Stimulated activated CD4-positive, alpha-beta T cell treated with anti-CD3 and anti-CD28 coated beads, Interleukin-2, amount 100 ng/mL, for 4 hours (primary cell): ENCODE measurements around the gene PCDHA2.
"Not testable (repeated sequence)": the region's sequence is repeated elsewhere in the genome, so short reads cannot be mapped to it uniquely, and the experiment has no call there.

ENCODE experiments used
- DNase-seq: peaks from one replicate; pipeline ENCODE4 v3.0.0-alpha.2; 2020; ENCODE audit warnings: low read depth

PCDHA2 gene

GRCh38 chr5:140794595-140795258, at the start of gene PCDHA2:
Gene PCDHA2, plus strand, starts transcription at chr5:140794852.
- DNase-seq: no peak

GRCh38 chr5:140753561-140753960, 41.1 kb upstream of the PCDHA2 start:
- DNase-seq: no peak

GRCh38 chr5:140764177-140764973, 30.3 kb upstream of the PCDHA2 start:
- DNase-seq: no peak

GRCh38 chr5:140767444-140767843, 27.2 kb upstream of the PCDHA2 start:
- DNase-seq: no peak

- no peak for DNase-seq
Measured at GRCh38 chr5:140780512-140780911, 14.1 kb upstream of the PCDHA2 start.

- DNase-seq: no peak
Measured at GRCh38 chr5:140785905-140786686, 8.6 kb upstream of the PCDHA2 start, which contains the start of gene PCDHA1. Gene PCDHA1, plus strand, starts transcription at chr5:140786140.

- DNase-seq: not testable (repeated sequence)
Measured at GRCh38 chr5:140787422-140787821, 7.2 kb upstream of the PCDHA2 start.

- DNase-seq: not testable (repeated sequence)
Measured at GRCh38 chr5:140787849-140788504, 6.7 kb upstream of the PCDHA2 start.

GRCh38 chr5:140791089-140791488, 3.6 kb upstream of the PCDHA2 start:
- DNase-seq: no peak

- DNase-seq: no peak
Measured at GRCh38 chr5:140795259-140795641, 598 bp downstream of the PCDHA2 start.

GRCh38 chr5:140796072-140796717, 1.5 kb downstream of the PCDHA2 start:
- not testable (repeated sequence) for DNase-seq

- no peak for DNase-seq
Measured at GRCh38 chr5:140796718-140797095, 2.1 kb downstream of the PCDHA2 start.

- DNase-seq: no peak
Measured at GRCh38 chr5:140800816-140801493, 6.3 kb downstream of the PCDHA2 start, which contains the start of gene PCDHA3. Gene PCDHA3, plus strand, starts transcription at chr5:140801057.

- no peak for DNase-seq
Measured at GRCh38 chr5:140801494-140801841, 6.8 kb downstream of the PCDHA2 start.

- DNase-seq: not testable (repeated sequence)
Measured at GRCh38 chr5:140802381-140802780, 7.7 kb downstream of the PCDHA2 start.

- DNase-seq: no peak
Measured at GRCh38 chr5:140802781-140803271, 8.2 kb downstream of the PCDHA2 start.

GRCh38 chr5:140806834-140807775, 12.5 kb downstream of the PCDHA2 start, which contains the start of gene PCDHA4:
Gene PCDHA4, plus strand, starts transcription at chr5:140807068.
- DNase-seq: no peak

GRCh38 chr5:140808241-140808888, 13.7 kb downstream of the PCDHA2 start:
- DNase-seq: not testable (repeated sequence)

GRCh38 chr5:140808889-140809291, 14.2 kb downstream of the PCDHA2 start:
- no peak for DNase-seq
